Kidney epithelial cell (primary cell): ENCODE results near the gene F8. TPM values are rescaled to one million over a fixed set of nuclear protein-coding genes. Genes with fewer than 3 reads are reported as not detected.
"Not testable (repeated sequence)": the region's sequence is repeated elsewhere in the genome, so short reads cannot be mapped to it uniquely, and the experiment has no call there.

ENCODE experiments used
- DNase-seq: peaks from one replicate; pipeline ENCODE4 v3.0.0-alpha.2; 2010; ENCODE audit warnings: low read depth
- H3K27me3 ChIP-seq: 2 replicates; pipeline ENCODE4 v1.6.0; 2011; ENCODE audit warnings: low read length; ENCODE audit not compliant: control insufficient read depth, insufficient read depth
- H3K36me3 ChIP-seq: 2 replicates; pipeline ENCODE4 v1.5.1; 2011; ENCODE audit warnings: low read length; ENCODE audit not compliant: control insufficient read depth, insufficient read depth
- H3K4me3 ChIP-seq: 2 replicates; pipeline ENCODE4 v1.5.1; 2011; ENCODE audit warnings: low read depth, mild to moderate bottlenecking, control low read depth, low read length
- CTCF ChIP-seq: IDR thresholded peaks from 2 replicates; pipeline ENCODE4 v1.5.1; 2011; ENCODE audit warnings: mild to moderate bottlenecking, moderate library complexity, low read length, control low read depth, inconsistent platforms; ENCODE audit not compliant: insufficient read depth, poor library complexity, severe bottlenecking
- total RNA-seq: library from RNA; depleted of rRNA; stranded (reverse); fragments of >200 nt; gene quantifications from 2 replicates; pipeline ENCODE4 v1.2.3, GENCODE V29; 2015

The F8 gene
- total RNA-seq, 1 donor from 2014 or later, result 3.3 TPM

DNA sequence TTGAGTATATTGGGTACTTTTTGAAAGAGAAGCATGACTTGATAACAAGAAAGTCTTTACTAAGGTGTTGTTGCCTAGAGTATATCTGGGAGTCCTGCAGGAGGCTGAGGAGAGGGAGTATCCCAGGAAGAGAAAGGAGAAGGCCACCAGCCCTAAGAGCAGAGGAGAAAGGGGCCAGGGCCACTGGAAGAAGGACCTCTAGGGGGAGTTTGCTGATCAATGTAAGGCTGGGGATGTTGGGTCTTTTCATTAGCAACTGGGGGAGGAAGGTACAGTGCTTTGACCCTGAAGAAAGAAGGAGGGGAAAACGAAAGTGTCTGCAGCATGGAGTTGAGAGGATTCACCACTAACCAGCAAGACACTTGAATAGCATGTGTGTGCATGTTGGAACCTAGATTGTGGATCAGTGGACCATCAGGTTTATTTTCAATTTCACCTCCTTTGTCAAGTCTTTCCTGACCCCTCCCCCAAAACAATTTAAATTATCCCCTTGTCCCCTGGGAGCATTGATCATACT is 192.5 kb downstream of the F8 start:
- no peaks in the 10 kb centered on the region for H3K36me3 ChIP-seq

DNA sequence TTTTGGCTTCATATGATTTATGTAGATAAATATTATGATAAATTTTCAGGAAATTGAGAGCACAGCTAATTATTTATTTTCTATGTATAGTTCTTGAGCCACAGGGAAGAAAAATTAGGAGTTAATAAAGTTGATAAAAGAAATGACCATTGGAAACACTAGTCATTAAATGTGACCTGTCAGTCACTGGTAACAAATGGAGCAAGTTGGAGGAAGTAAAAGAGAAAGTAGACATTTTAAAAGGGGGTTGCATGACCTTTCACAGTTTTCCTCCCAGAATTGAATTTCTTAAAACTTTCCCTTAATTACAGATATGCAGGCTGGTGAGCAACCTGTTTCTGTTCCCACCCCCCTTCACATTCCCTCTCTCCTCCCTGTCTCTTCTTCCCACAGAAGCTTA is 193.4 kb downstream of the F8 start:
- no peak for TF ChIP-seq CTCF
- no peak overlapping the region for H3K4me3 ChIP-seq
- H3K36me3 ChIP-seq, result no peaks in the 10 kb centered on the region
- no peaks in the 10 kb centered on the region for H3K27me3 ChIP-seq
- no peak for DNase-seq

More for the DNA sequence above, 192.5 kb downstream of the F8 start:
- Histone ChIP-seq H3K27me3 (no peaks in the 10 kb centered on the region), H3K4me3 (no peak overlapping the region)
- DNase-seq, result no peak
- TF ChIP-seq CTCF, result no peak

GRCh38 chrX:154828016-154828408 is 194.5 kb downstream of the F8 start:
- no peaks in the 10 kb centered on the region for H3K36me3 ChIP-seq
- no peaks in the 10 kb centered on the region for H3K27me3 ChIP-seq
- no peak for TF ChIP-seq CTCF
- no peak for DNase-seq
- no peak overlapping the region for H3K4me3 ChIP-seq

GRCh38 chrX:154827194-154828015 is 195.1 kb downstream of the F8 start:
- no peak for DNase-seq
- no peak overlapping the region for H3K4me3 ChIP-seq
- no peaks in the 10 kb centered on the region for H3K36me3 ChIP-seq
- H3K27me3 ChIP-seq, result no peaks in the 10 kb centered on the region
- TF ChIP-seq CTCF, result no peak

DNA sequence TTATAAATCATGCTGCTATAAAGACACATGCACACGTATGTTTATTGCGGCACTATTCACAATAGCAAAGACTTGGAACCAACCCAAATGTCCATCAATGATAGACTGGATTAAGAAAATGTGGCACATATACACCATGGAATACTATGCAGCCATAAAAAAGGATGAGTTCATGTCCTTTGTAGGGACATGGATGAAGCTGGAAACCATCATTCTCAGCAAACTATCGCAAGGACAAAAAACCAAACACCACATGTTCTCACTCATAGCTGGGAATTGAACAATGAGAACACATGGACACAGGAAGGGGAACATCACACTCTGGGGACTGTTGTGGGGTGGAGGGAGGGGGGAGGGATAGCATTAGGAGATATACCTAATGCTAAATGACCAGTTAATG is 196.9 kb downstream of the F8 start:
- not testable (repeated sequence) for DNase-seq, H3K36me3 ChIP-seq, H3K4me3 ChIP-seq, H3K27me3 ChIP-seq

GRCh38 chrX:154824638-154825037 is 197.9 kb downstream of the F8 start:
- TF ChIP-seq CTCF, result no peak
- no peaks in the 10 kb centered on the region for H3K27me3 ChIP-seq
- H3K4me3 ChIP-seq, result no peak overlapping the region
- DNase-seq, result no peak
- no peaks in the 10 kb centered on the region for H3K36me3 ChIP-seq
